ENCODE results near the gene SCD.

- TF ChIP-seq CTCF (conservative IDR thresholded peaks at IDR 0.05) = peak; percentile 84
- no peak for TF ChIP-seq EZH2 (IDR thresholded peaks at IDR 0.05; ENCODE audit: low read depth)
Measured at GRCh38 chr10:100338434-100339036, 8.5 kb upstream of the SCD start.

Measured in PC-9 (cell line).